Gastrocnemius medialis (tissue), 4 donors: ENCODE data around the gene DND1.

Source experiments
- CTCF ChIP-seq, 5 experiments: fragments of 450-650 bp in 3 of 5; fragments of 200-600 bp in 2 of 5; sonication (generic) in 2 of 5; IDR thresholded peaks in 4 of 5; conservative IDR thresholded peaks in 1 of 5; 1 replicate in 4 of 5; 2 replicates in 1 of 5; pipeline ENCODE4 v1.5.1; 2016 to 2019; ENCODE audit warnings: antibody characterized with exemption in 5 of 5, mild to moderate bottlenecking in 3 of 5, moderate library complexity in 3 of 5
- POLR2A ChIP-seq, 2 donors: fragments of 450-650 bp; IDR thresholded peaks; one replicate each; pipeline ENCODE4 v1.6.1; 2017; ENCODE audit warnings: antibody characterized with exemption in 2 of 2, mild to moderate bottlenecking in 2 of 2, moderate library complexity in 2 of 2

- TF ChIP-seq CTCF (IDR thresholded peaks at IDR 0.05 in 4 of 5, conservative IDR thresholded peaks at IDR 0.05 in 1 of 5) = no peak
- TF ChIP-seq POLR2A (IDR thresholded peaks at IDR 0.05) = no peak
Measured at GRCh38 chr5:140630292-140631035, 42.9 kb downstream of the DND1 start.
